CD14-positive monocyte (primary cell): ENCODE results near the gene IKZF1. TPM values are rescaled to one million over a fixed set of nuclear protein-coding genes. Genes with fewer than 3 reads are reported as not detected.

Source experiments
- DNase-seq, 3 donors: peaks; one replicate each; pipeline ENCODE4 v3.0.0-alpha.2; 2011 to 2022
- H2AFZ ChIP-seq: 2 replicates; pipeline ENCODE4 v1.6.0; 2012; ENCODE audit warnings: mild to moderate bottlenecking, low read depth, low read length, inconsistent platforms; ENCODE audit not compliant: insufficient read depth, poor library complexity, severe bottlenecking
- H3K27ac ChIP-seq, 2 donors: 1 replicate in 1 of 2; 2 replicates in 1 of 2; pipeline ENCODE4 v1.5.1; 2012 to 2013; ENCODE audit warnings: low read length in 2 of 2, control low read depth in 1 of 2, inconsistent platforms in 1 of 2, low read depth in 1 of 2, mild to moderate bottlenecking in 1 of 2
- H3K27me3 ChIP-seq, 2 donors: one replicate each; pipeline versions ENCODE4 v1.6.0 to v1.6.1; 2011 to 2013; ENCODE audit warnings: low read length in 2 of 2; ENCODE audit not compliant: control insufficient read depth in 2 of 2, insufficient read depth in 2 of 2
- H3K36me3 ChIP-seq, 2 donors: replicated peaks in 1 of 2; 1 replicate in 1 of 2; 2 replicates in 1 of 2; pipeline versions ENCODE4 v1.5.1 to v1.6.1; 2012 to 2013; ENCODE audit warnings: low read length in 2 of 2, control low read depth in 1 of 2, inconsistent platforms in 1 of 2, mild to moderate bottlenecking in 1 of 2; ENCODE audit not compliant: insufficient read depth in 2 of 2, control insufficient read depth in 1 of 2
- H3K4me1 ChIP-seq, 2 donors: 1 replicate in 1 of 2; 2 replicates in 1 of 2; pipeline versions ENCODE4 v1.5.1 to v1.6.1; 2012 to 2013; ENCODE audit warnings: low read length in 2 of 2, control low read depth in 1 of 2, inconsistent platforms in 1 of 2, mild to moderate bottlenecking in 1 of 2, moderate library complexity in 1 of 2; ENCODE audit not compliant: insufficient read depth in 2 of 2, control insufficient read depth in 1 of 2
- H3K4me2 ChIP-seq: replicated peaks from 2 replicates; pipeline ENCODE3; 2012; ENCODE audit warnings: low read length, moderate library complexity, mild to moderate bottlenecking; ENCODE audit not compliant: poor library complexity, severe bottlenecking; ENCODE audit errors: extremely low read depth
- H3K4me3 ChIP-seq, 3 experiments: fragments of 200-600 bp in 1 of 3; sonication (generic) in 1 of 3; replicated peaks in 1 of 3; 1 replicate in 2 of 3; 2 replicates in 1 of 3; pipeline ENCODE4 v1.5.1; 2011 to 2013; ENCODE audit warnings: low read length in 3 of 3, mild to moderate bottlenecking in 3 of 3, control low read depth in 2 of 3, low read depth in 2 of 3, inconsistent platforms in 1 of 3, moderate library complexity in 1 of 3
- H3K79me2 ChIP-seq: 2 replicates; pipeline ENCODE4 v1.6.0; 2012; ENCODE audit warnings: mild to moderate bottlenecking, control low read depth, inconsistent platforms, low read length, moderate library complexity; ENCODE audit not compliant: insufficient read depth
- H3K9ac ChIP-seq: 2 replicates; pipeline ENCODE4 v1.6.0; 2017; ENCODE audit warnings: low read length, mild to moderate bottlenecking; ENCODE audit not compliant: insufficient read depth, poor library complexity, severe bottlenecking
- H3K9me3 ChIP-seq, 2 donors: replicated peaks in 1 of 2; 1 replicate in 1 of 2; 2 replicates in 1 of 2; pipeline versions ENCODE4 v1.5.1 to v1.6.1; 2012 to 2013; ENCODE audit warnings: low read length in 2 of 2, control low read depth in 1 of 2; ENCODE audit not compliant: control insufficient read depth in 1 of 2, insufficient read depth in 1 of 2
- H4K20me1 ChIP-seq: 2 replicates; pipeline ENCODE4 v1.6.0; 2012; ENCODE audit warnings: mild to moderate bottlenecking, low read length, control low read depth, moderate library complexity; ENCODE audit not compliant: insufficient read depth
- H3K27ac Mint-ChIP-seq, 7 donors: one replicate each; pipeline ENCODE4 v1.8.0; 2020; ENCODE audit warnings: mild to moderate bottlenecking in 7 of 7, mixed read lengths in 7 of 7, moderate library complexity in 6 of 7, inconsistent platforms in 2 of 7
- H3K27me3 Mint-ChIP-seq, 3 donors: one replicate each; pipeline ENCODE4 v1.8.0; 2021 to 2022; ENCODE audit warnings: low read depth in 3 of 3, mild to moderate bottlenecking in 3 of 3, mixed read lengths in 3 of 3, moderate library complexity in 3 of 3, inconsistent platforms in 1 of 3
- H3K36me3 Mint-ChIP-seq, 2 donors: one replicate each; pipeline ENCODE4 v1.8.0; 2020; ENCODE audit warnings: mixed read lengths in 2 of 2, inconsistent platforms in 1 of 2, mild to moderate bottlenecking in 1 of 2
- H3K4me1 Mint-ChIP-seq: one replicate; pipeline ENCODE4 v1.8.0; 2020; ENCODE audit warnings: mild to moderate bottlenecking, mixed read lengths
- H3K4me3 Mint-ChIP-seq, 2 donors: one replicate each; pipeline ENCODE4 v1.8.0; 2020; ENCODE audit warnings: mild to moderate bottlenecking in 2 of 2, mixed read lengths in 2 of 2, moderate library complexity in 1 of 2
- H3K9me3 Mint-ChIP-seq, 7 donors: one replicate each; pipeline ENCODE4 v1.8.0; 2020 to 2022; ENCODE audit warnings: mixed read lengths in 7 of 7, mild to moderate bottlenecking in 6 of 7, moderate library complexity in 6 of 7, inconsistent platforms in 2 of 7
- CTCF ChIP-seq: fragments of 200-600 bp; IDR thresholded peaks from one replicate; pipeline ENCODE4 v1.8.0; 2022; ENCODE audit warnings: antibody characterized with exemption, mild to moderate bottlenecking
- WGBS: methylation state at CpG from one replicate; pipeline ENCODE4 v1.1.5; 2013; ENCODE audit warnings: missing lambda C conversion rate; ENCODE audit not compliant: insufficient coverage; 5-methylcytosine and 5-hydroxymethylcytosine counted together
- intact Hi-C, 2 donors: fragments of 100-400 bp; cut with micrococcal nuclease; formaldehyde crosslinking; loops; one replicate each; pipeline versions ENCODE4 v1.15.0 to v1.15.1; 2023
- polyA plus RNA-seq, 3 donors: library from polyadenylated mRNA; depleted of rRNA in 1 of 3; unstranded in 2 of 3; stranded (reverse) in 1 of 3; fragments of 300-500 nt in 2 of 3; fragments of >200 nt in 1 of 3; fragmentation: Illumina TruSeq in 2 of 3; gene quantifications; 1 replicate in 2 of 3; 2 replicates in 1 of 3; pipeline ENCODE4 v1.2.3, GENCODE V29; 2012 to 2021

The IKZF1 gene
- polyA plus RNA-seq, 3 donors, result 38.4 to 130 (median 80.2) TPM

GRCh38 chr7:50308532-50309385, 4.2 kb downstream of the IKZF1 start:
- Histone ChIP-seq H4K20me1 (peaks cover 84% of the 10 kb centered on the region), H3K27me3 (no peaks in the 10 kb centered on the region), H3K9ac (peak overlapping the region; percentile 25), H3K36me3 (no peaks in the 10 kb centered on the region), H3K4me2 (peak overlapping the region; percentile 73), H3K27ac (peak overlapping the region; percentile 59 to 92), H2AFZ (no peak overlapping the region), H3K9me3 (no peaks in the 10 kb centered on the region), H3K79me2 (peaks cover 93% of the 10 kb centered on the region), H3K4me1 (peaks cover 60 to 72% of the 10 kb centered on the region in 2 donors), H3K4me3 (peak overlapping the region; percentile 84 to 90 (median 87))
- Mint-ChIP-seq H3K4me1 (peaks cover 71% of the 10 kb centered on the region), H3K36me3 (peaks cover 15 to 19% of the 10 kb centered on the region in 2 donors), H3K4me3 (peak overlapping the region; percentile 95 to 100), H3K27ac (peak overlapping the region; percentile 81 to 92 (median 87)), H3K27me3 (no peaks in the 10 kb centered on the region), H3K9me3 (no peaks in the 10 kb centered on the region)
- TF ChIP-seq CTCF, result no peak
- 37% methylated on average over 7 of the region's 18 CpGs for WGBS
- DNase-seq, result no peak
- intact Hi-C loops, result loop anchor here (5.0 to 10.0 kb wide), 4 partner anchors 36 to 106 kb away; no protein-coding TSS in a partner anchor

- DNase-seq, result no peak
- Histone ChIP-seq H4K20me1 (peaks cover 93% of the 10 kb centered on the region), H3K27ac (peak overlapping the region in 1 of 2 donors; percentile 92), H3K4me2 (peak overlapping the region; percentile 73), H3K4me1 (peaks cover 68 to 82% of the 10 kb centered on the region in 2 donors), H3K27me3 (no peaks in the 10 kb centered on the region), H3K79me2 (peaks cover 100% of the 10 kb centered on the region), H3K9me3 (no peaks in the 10 kb centered on the region), H3K9ac (no peak overlapping the region), H3K36me3 (no peaks in the 10 kb centered on the region), H2AFZ (no peak overlapping the region), H3K4me3 (peak overlapping the region in 1 of 3 experiments; percentile 84)
- Mint-ChIP-seq H3K27me3 (no peaks in the 10 kb centered on the region), H3K4me3 (peak overlapping the region; percentile 31 to 61), H3K9me3 (no peaks in the 10 kb centered on the region), H3K4me1 (peaks cover 80% of the 10 kb centered on the region), H3K36me3 (peaks cover 19 to 28% of the 10 kb centered on the region in 2 donors), H3K27ac (peak overlapping the region in 4 of 7 donors; percentile 11 to 92 (median 72))
- no peak for TF ChIP-seq CTCF
- no CpG with 5 or more reads among the region's 3 CpGs for WGBS
- intact Hi-C loops, result loop anchor here (5.0 to 10.0 kb wide), 4 partner anchors 37 to 105 kb away; no protein-coding TSS in a partner anchor
These were observed 5.2 kb downstream of the IKZF1 start for GRCh38 chr7:50309721-50310120.
